Vagina (tissue), 2 donors: ENCODE results near the gene ARMC8.

Experiments
- CTCF ChIP-seq, 3 experiments: fragments of 450-650 bp in 2 of 3; fragments of 200-600 bp in 1 of 3; sonication (generic) in 1 of 3; IDR thresholded peaks; one replicate each; pipeline ENCODE4 v1.5.1; 2017 to 2019; ENCODE audit warnings: antibody characterized with exemption in 3 of 3, mild to moderate bottlenecking in 2 of 3, moderate library complexity in 2 of 3
- POLR2A ChIP-seq, 2 donors: fragments of 450-650 bp; IDR thresholded peaks; one replicate each; pipeline ENCODE4 v1.6.1; 2017; ENCODE audit warnings: antibody characterized with exemption in 2 of 2, mild to moderate bottlenecking in 2 of 2, moderate library complexity in 2 of 2
- POLR2AphosphoS5 ChIP-seq, 2 donors: sonication (generic); formaldehyde crosslinking; IDR thresholded peaks; one replicate each; pipeline ENCODE4 v1.9.0; 2017; ENCODE audit warnings: antibody characterized with exemption in 2 of 2, mild to moderate bottlenecking in 2 of 2, low read depth in 1 of 2; ENCODE audit not compliant: insufficient read depth in 1 of 2

- no peak for TF ChIP-seq CTCF (IDR thresholded peaks at IDR 0.05)
- TF ChIP-seq POLR2A (IDR thresholded peaks at IDR 0.05), result no peak
- TF ChIP-seq POLR2AphosphoS5 (IDR thresholded peaks at IDR 0.05; ENCODE audit: insufficient read depth in 1 of 2, low read depth in 1 of 2), result no peak
These were observed 80.0 kb downstream of the ARMC8 start for GRCh38 chr3:138267083-138267482.
